ENCODE data around the gene CDH24. TPM values are rescaled to one million over a fixed set of nuclear protein-coding genes. Genes with fewer than 3 reads are reported as not detected.

The CDH24 gene
- total RNA-seq, 2 donors from 2014 or later = 1.1 to 6.2 TPM

- H3K4me3 ChIP-seq = no peak overlapping the region
- DNase-seq (ENCODE audit: low spot score) (no peak), ATAC-seq (ENCODE audit: insufficient number of reproducible peaks, low FRiP score, low read depth) (no peak)
- H3K36me3 ChIP-seq = peaks cover 36% of the 10 kb centered on the region
- no peak for TF ChIP-seq CTCF (IDR thresholded peaks at IDR 0.05)
- H3K27ac ChIP-seq = no peak overlapping the region
- H3K4me1 ChIP-seq (ENCODE audit: control insufficient read depth in 1 of 2, low read depth in 2 of 2) = peaks cover 13 to 19% of the 10 kb centered on the region in 2 donors
- H3K27me3 ChIP-seq (replicated peaks; ENCODE audit: insufficient read depth) = no peaks in the 10 kb centered on the region
- no peaks in the 10 kb centered on the region for H3K9me3 ChIP-seq
Measured at GRCh38 chr14:23058654-23059504, 1.6 kb upstream of the CDH24 start.

- TF ChIP-seq CTCF (IDR thresholded peaks at IDR 0.05) = peak; percentile 92
- peak overlapping the region; percentile 87 for H3K4me3 ChIP-seq
- peak; percentile 61 for ATAC-seq (ENCODE audit: insufficient number of reproducible peaks, low FRiP score, low read depth)
Measured at GRCh38 chr14:23057757-23058653, 685 bp upstream of the CDH24 start.

GRCh38 chr14:23056145-23056955 lies 970 bp downstream of the CDH24 start:
- no peak for DNase-seq (ENCODE audit: low spot score)

More at GRCh38 chr14:23057757-23058653, 685 bp upstream of the CDH24 start:
- Histone ChIP-seq H3K27me3 (replicated peaks; ENCODE audit: insufficient read depth) (no peaks in the 10 kb centered on the region), H3K27ac (peak overlapping the region; percentile 38 to 52), H3K9me3 (no peaks in the 10 kb centered on the region), H3K4me1 (ENCODE audit: control insufficient read depth in 1 of 2, low read depth in 2 of 2) (peaks cover 13 to 19% of the 10 kb centered on the region in 2 donors), H3K36me3 (peaks cover 29% of the 10 kb centered on the region)
- DNase-seq (ENCODE audit: low spot score) = peak; percentile 44

GRCh38 chr14:23055621-23056144 lies 1.6 kb downstream of the CDH24 start:
- no peak for TF ChIP-seq CTCF (IDR thresholded peaks at IDR 0.05)
- Histone ChIP-seq H3K4me1 (ENCODE audit: control insufficient read depth in 1 of 2, low read depth in 2 of 2) (peaks cover 6 to 11% of the 10 kb centered on the region in 2 donors), H3K9me3 (no peaks in the 10 kb centered on the region), H3K36me3 (peaks cover 9% of the 10 kb centered on the region), H3K27me3 (replicated peaks; ENCODE audit: insufficient read depth) (no peaks in the 10 kb centered on the region), H3K27ac (no peak overlapping the region), H3K4me3 (no peak overlapping the region)
- no peak for DNase-seq (ENCODE audit: low spot score)
- no peak for ATAC-seq (ENCODE audit: insufficient number of reproducible peaks, low FRiP score, low read depth)

More at GRCh38 chr14:23056145-23056955, 970 bp downstream of the CDH24 start:
- no peak for ATAC-seq (ENCODE audit: insufficient number of reproducible peaks, low FRiP score, low read depth)
- Histone ChIP-seq H3K4me3 (peak overlapping the region; percentile 87), H3K9me3 (no peaks in the 10 kb centered on the region), H3K4me1 (ENCODE audit: control insufficient read depth in 1 of 2, low read depth in 2 of 2) (peaks cover 6 to 11% of the 10 kb centered on the region in 2 donors), H3K36me3 (peaks cover 16% of the 10 kb centered on the region), H3K27me3 (replicated peaks; ENCODE audit: insufficient read depth) (no peaks in the 10 kb centered on the region), H3K27ac (no peak overlapping the region)
- TF ChIP-seq CTCF (IDR thresholded peaks at IDR 0.05) = peak; percentile 46

All from thoracic aorta (tissue), 2 donors.